ENCODE data around the gene SOSTDC1. TPM values are rescaled to one million over a fixed set of nuclear protein-coding genes. Genes with fewer than 3 reads are reported as not detected.
"Not testable (repeated sequence)": the region's sequence is repeated elsewhere in the genome, so short reads cannot be mapped to it uniquely, and the experiment has no call there.

Gene SOSTDC1
- total RNA-seq, 8 experiments from 2014 or later = 0.54 to 39.0 (median 1.7) TPM; not detected in 1

- WGBS, 10 experiments = 56 to 100% (median 88%) methylated on average over 1 to 5 of the region's 6 CpGs; no CpG with 5 or more reads in 3 of the 10 experiments
- H3K27ac ChIP-seq = no peak overlapping the region
- no peaks in the 10 kb centered on the region for H3K4me1 ChIP-seq (replicated peaks in 1 of 2)
- H3K4me3 ChIP-seq = no peak overlapping the region
- in situ Hi-C loops (cut with MboI; ENCODE audit: low pct_unique_long_range_greater_than_20kb in 2 of 9, low sequenced_read_pairs in 9 of 9, unreplicated experiment in 9 of 9) = loop anchor here in 1 of 9 experiments (25.0 kb wide), 1 partner anchor 112 kb away; no protein-coding TSS in a partner anchor
- no peak for ATAC-seq (replicated peaks in 6 of 8)
These were observed 15.2 kb downstream of the SOSTDC1 start for GRCh38 chr7:16450366-16450765.

GRCh38 chr7:16447876-16448275, 17.7 kb downstream of the SOSTDC1 start:
- Histone ChIP-seq H3K4me3 (no peak overlapping the region), H3K4me1 (replicated peaks in 1 of 2) (no peaks in the 10 kb centered on the region), H3K27ac (no peak overlapping the region)
- 27 to 100% (median 78%) methylated on average over 1 of the region's 1 CpG for WGBS, 10 experiments
- in situ Hi-C loops (cut with MboI; ENCODE audit: low pct_unique_long_range_greater_than_20kb in 2 of 9, low sequenced_read_pairs in 9 of 9, unreplicated experiment in 9 of 9) = loop anchor here in 1 of 9 experiments (25.0 kb wide), 1 partner anchor 114 kb away; no protein-coding TSS in a partner anchor
- no peak for ATAC-seq (replicated peaks in 6 of 8)

- in situ Hi-C loops (cut with MboI; ENCODE audit: low pct_unique_long_range_greater_than_20kb in 2 of 9, low sequenced_read_pairs in 9 of 9, unreplicated experiment in 9 of 9) = loop anchor here in 1 of 9 experiments (25.0 kb wide), 1 partner anchor 116 kb away; no protein-coding TSS in a partner anchor
- no peak for ATAC-seq (replicated peaks in 6 of 8)
- Histone ChIP-seq H3K4me3 (no peak overlapping the region), H3K27ac (no peak overlapping the region), H3K4me1 (replicated peaks in 1 of 2) (no peaks in the 10 kb centered on the region)
- WGBS, 10 experiments = 75 to 100% (median 100%) methylated on average over 1 of the region's 1 CpG
These were observed 19.0 kb downstream of the SOSTDC1 start for GRCh38 chr7:16446508-16446907.

- in situ Hi-C loops (cut with MboI; ENCODE audit: low pct_unique_long_range_greater_than_20kb in 2 of 9, low sequenced_read_pairs in 9 of 9, unreplicated experiment in 9 of 9) = loop anchor here in 1 of 9 experiments (25.0 kb wide), 1 partner anchor 118 kb away; no protein-coding TSS in a partner anchor
- not testable (repeated sequence) for H3K4me3 ChIP-seq; H3K27ac ChIP-seq; H3K4me1 ChIP-seq (replicated peaks in 1 of 2); ATAC-seq (replicated peaks in 6 of 8)
- WGBS, 10 experiments = 55 to 100% (median 91%) methylated on average over 1 to 2 of the region's 2 CpGs; no CpG with 5 or more reads in 1 of the 10 experiments
These were observed 21.7 kb downstream of the SOSTDC1 start for GRCh38 chr7:16443871-16444270.

- Histone ChIP-seq H3K27ac (no peak overlapping the region), H3K4me1 (replicated peaks in 1 of 2) (no peaks in the 10 kb centered on the region), H3K4me3 (no peak overlapping the region)
- no peak for ATAC-seq (replicated peaks in 6 of 8)
- in situ Hi-C loops (cut with MboI; ENCODE audit: low pct_unique_long_range_greater_than_20kb in 2 of 9, low sequenced_read_pairs in 9 of 9, unreplicated experiment in 9 of 9) = loop anchor here in 2 of 9 experiments (10.0 to 25.0 kb wide), 2 partner anchors 123 to 126 kb away; no protein-coding TSS in a partner anchor
These were observed 26.6 kb downstream of the SOSTDC1 start for GRCh38 chr7:16438988-16439387.

GRCh38 chr7:16436306-16436705, 29.2 kb downstream of the SOSTDC1 start:
- no peaks in the 10 kb centered on the region for H3K4me1 ChIP-seq (replicated peaks in 1 of 2)
- H3K27ac ChIP-seq = no peak overlapping the region
- no peak for ATAC-seq (replicated peaks in 6 of 8)
- WGBS, 10 experiments = 0 to 100% (median 71%) methylated on average over 1 to 2 of the region's 2 CpGs; no CpG with 5 or more reads in 1 of the 10 experiments
- in situ Hi-C loops (cut with MboI; ENCODE audit: low pct_unique_long_range_greater_than_20kb in 2 of 9, low sequenced_read_pairs in 9 of 9, unreplicated experiment in 9 of 9) = loop anchor here in 2 of 9 experiments (10.0 to 25.0 kb wide), 2 partner anchors 126 to 128 kb away; no protein-coding TSS in a partner anchor
- no peak overlapping the region for H3K4me3 ChIP-seq

- Histone ChIP-seq H3K4me3 (no peak overlapping the region), H3K4me1 (replicated peaks in 1 of 2) (no peaks in the 10 kb centered on the region), H3K27ac (no peak overlapping the region)
- peak in 2 of 8 experiments; percentile 29 to 30 for ATAC-seq (replicated peaks in 6 of 8)
- in situ Hi-C loops (cut with MboI; ENCODE audit: low pct_unique_long_range_greater_than_20kb in 2 of 9, low sequenced_read_pairs in 9 of 9, unreplicated experiment in 9 of 9) = loop anchor here in 2 of 9 experiments (10.0 to 25.0 kb wide), 2 partner anchors 129 to 131 kb away; no protein-coding TSS in a partner anchor
- 30 to 100% (median 92%) methylated on average over 1 to 2 of the region's 2 CpGs; no CpG with 5 or more reads in 1 of the 10 experiments for WGBS, 10 experiments
These were observed 31.9 kb downstream of the SOSTDC1 start for GRCh38 chr7:16433568-16434122.

GRCh38 chr7:16432425-16432731, 33.2 kb downstream of the SOSTDC1 start:
- Histone ChIP-seq H3K27ac (no peak overlapping the region), H3K4me3 (no peak overlapping the region), H3K4me1 (replicated peaks in 1 of 2) (no peaks in the 10 kb centered on the region)
- 75 to 100% (median 100%) methylated on average over 1 of the region's 1 CpG for WGBS, 10 experiments
- ATAC-seq (replicated peaks in 6 of 8) = no peak
- in situ Hi-C loops (cut with MboI; ENCODE audit: low pct_unique_long_range_greater_than_20kb in 2 of 9, low sequenced_read_pairs in 9 of 9, unreplicated experiment in 9 of 9) = loop anchor here in 2 of 9 experiments (10.0 to 25.0 kb wide), 2 partner anchors 130 to 132 kb away; no protein-coding TSS in a partner anchor

- in situ Hi-C loops (cut with MboI; ENCODE audit: low pct_unique_long_range_greater_than_20kb in 2 of 9, low sequenced_read_pairs in 9 of 9, unreplicated experiment in 9 of 9) = loop anchor here in 2 of 9 experiments (10.0 to 25.0 kb wide), 2 partner anchors 130 to 133 kb away; no protein-coding TSS in a partner anchor
These were observed 33.7 kb downstream of the SOSTDC1 start for GRCh38 chr7:16431646-16432424.

GRCh38 chr7:16430133-16430532, 35.4 kb downstream of the SOSTDC1 start:
- H3K4me1 ChIP-seq (replicated peaks in 1 of 2) = no peaks in the 10 kb centered on the region
- no peak overlapping the region for H3K4me3 ChIP-seq
- H3K27ac ChIP-seq = no peak overlapping the region
- WGBS, 10 experiments = 53 to 100% (median 74%) methylated on average over 1 to 3 of the region's 3 CpGs; no CpG with 5 or more reads in 4 of the 10 experiments
- in situ Hi-C loops (cut with MboI; ENCODE audit: low pct_unique_long_range_greater_than_20kb in 2 of 9, low sequenced_read_pairs in 9 of 9, unreplicated experiment in 9 of 9) = loop anchor here in 2 of 9 experiments (10.0 to 25.0 kb wide), 2 partner anchors 132 to 135 kb away; no protein-coding TSS in a partner anchor
- no peak for ATAC-seq (replicated peaks in 6 of 8)

More at GRCh38 chr7:16431646-16432424, 33.7 kb downstream of the SOSTDC1 start:
- 20 to 100% (median 63%) methylated on average over 1 to 2 of the region's 2 CpGs; no CpG with 5 or more reads in 4 of the 10 experiments for WGBS, 10 experiments
- Histone ChIP-seq H3K27ac (no peak overlapping the region), H3K4me3 (no peak overlapping the region), H3K4me1 (replicated peaks in 1 of 2) (no peaks in the 10 kb centered on the region)
- peak in 4 of 8 experiments; percentile 42 to 90 (median 76) for ATAC-seq (replicated peaks in 6 of 8)

GRCh38 chr7:16428672-16429071, 36.9 kb downstream of the SOSTDC1 start:
- ATAC-seq (replicated peaks in 6 of 8) = no peak
- 27 to 100% (median 75%) methylated on average over 2 of the region's 2 CpGs; no CpG with 5 or more reads in 2 of the 10 experiments for WGBS, 10 experiments
- in situ Hi-C loops (cut with MboI; ENCODE audit: low pct_unique_long_range_greater_than_20kb in 2 of 9, low sequenced_read_pairs in 9 of 9, unreplicated experiment in 9 of 9) = loop anchor here in 1 of 9 experiments (25.0 kb wide), 1 partner anchor 134 kb away; no protein-coding TSS in a partner anchor
- Histone ChIP-seq H3K4me1 (replicated peaks in 1 of 2) (no peaks in the 10 kb centered on the region), H3K4me3 (no peak overlapping the region), H3K27ac (no peak overlapping the region)

- in situ Hi-C loops (cut with MboI; ENCODE audit: low pct_unique_long_range_greater_than_20kb in 2 of 9, low sequenced_read_pairs in 9 of 9, unreplicated experiment in 9 of 9) = loop anchor here in 1 of 9 experiments (25.0 kb wide), 1 partner anchor 134 kb away; no protein-coding TSS in a partner anchor
- Histone ChIP-seq H3K27ac (no peak overlapping the region), H3K4me3 (no peak overlapping the region), H3K4me1 (replicated peaks in 1 of 2) (no peaks in the 10 kb centered on the region)
- ATAC-seq (replicated peaks in 6 of 8) = peak in 1 of 8 experiments; percentile 38
These were observed 37.4 kb downstream of the SOSTDC1 start for GRCh38 chr7:16428182-16428581.

GRCh38 chr7:16423761-16424160, 41.8 kb downstream of the SOSTDC1 start:
- WGBS, 10 experiments = 33 to 100% (median 100%) methylated on average over 1 of the region's 1 CpG; no CpG with 5 or more reads in 1 of the 10 experiments
- no peak for ATAC-seq (replicated peaks in 6 of 8)
- no peak overlapping the region for H3K27ac ChIP-seq
- in situ Hi-C loops (cut with MboI; ENCODE audit: low pct_unique_long_range_greater_than_20kb in 2 of 9, low sequenced_read_pairs in 9 of 9, unreplicated experiment in 9 of 9) = no loop called here
- no peak overlapping the region for H3K4me3 ChIP-seq
- H3K4me1 ChIP-seq (replicated peaks in 1 of 2) = peaks cover 5 to 9% of the 10 kb centered on the region in 2 donors
